ENCODE measurements around the gene IL12A.
A peak's percentile ranks its signal among the peaks of the same experiment; 100 is the strongest.

Gene IL12A

GRCh38 chr3:160027541-160028195 lies 39.0 kb downstream of the IL12A start:
- no peak for DNase-seq (ENCODE audit: low spot score)

DNA sequence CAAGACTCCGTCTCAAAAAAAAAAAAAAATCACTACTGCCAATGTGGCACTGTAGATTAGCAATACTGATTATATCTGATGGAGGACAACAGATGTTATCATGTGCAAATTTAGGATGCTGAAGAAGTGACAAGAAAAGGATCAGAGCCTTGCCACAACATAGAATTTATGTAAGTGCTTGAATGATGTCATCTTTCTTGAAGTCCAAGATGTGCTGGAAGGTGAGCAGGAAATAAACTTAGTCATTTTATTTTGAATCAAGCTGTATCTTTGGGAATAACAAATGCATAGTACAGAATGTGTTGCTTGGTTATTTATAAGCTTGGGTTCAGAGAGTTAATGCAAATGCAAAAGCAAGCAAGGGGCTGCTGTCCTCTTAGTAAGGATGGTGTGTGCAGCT lies 47.1 kb downstream of the IL12A start:
- DNase-seq (ENCODE audit: low spot score) = no peak

DNA sequence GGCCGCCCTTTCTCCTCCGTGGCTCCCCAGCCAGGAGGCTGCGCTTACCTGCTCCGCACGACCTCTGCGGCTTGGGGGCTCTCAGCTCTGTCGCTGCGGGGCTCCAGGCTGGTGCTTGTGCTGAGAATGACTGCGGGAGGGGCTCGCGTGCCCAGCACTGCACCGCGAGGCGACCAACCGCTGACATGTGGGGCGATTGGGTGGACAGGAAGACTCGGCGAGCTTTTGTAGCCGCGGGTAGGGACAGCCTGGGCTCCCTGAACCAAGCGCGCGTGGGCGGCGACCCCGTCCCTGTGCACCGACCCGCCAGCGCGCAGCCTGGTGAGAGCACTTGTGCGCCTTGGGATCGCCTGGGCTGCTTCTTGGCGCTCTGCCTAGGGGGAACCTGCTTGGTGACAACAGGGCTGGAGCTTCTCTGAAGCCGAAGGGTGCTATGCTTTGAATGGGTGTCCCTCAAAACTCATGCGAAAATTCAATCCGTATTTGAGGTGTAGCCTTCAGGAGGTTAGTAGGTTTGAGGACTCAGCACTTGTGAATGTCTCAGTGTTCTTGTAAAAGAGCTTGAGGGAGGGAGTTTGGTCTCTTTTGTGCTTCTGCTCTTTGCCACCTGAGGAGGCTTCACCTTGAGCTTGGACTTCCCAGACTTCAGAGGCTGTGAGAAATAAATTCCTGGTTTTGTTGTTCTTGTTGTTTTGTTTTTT lies 50.4 kb downstream of the IL12A start:
- peak; percentile 71 for DNase-seq (ENCODE audit: low spot score)

DNA sequence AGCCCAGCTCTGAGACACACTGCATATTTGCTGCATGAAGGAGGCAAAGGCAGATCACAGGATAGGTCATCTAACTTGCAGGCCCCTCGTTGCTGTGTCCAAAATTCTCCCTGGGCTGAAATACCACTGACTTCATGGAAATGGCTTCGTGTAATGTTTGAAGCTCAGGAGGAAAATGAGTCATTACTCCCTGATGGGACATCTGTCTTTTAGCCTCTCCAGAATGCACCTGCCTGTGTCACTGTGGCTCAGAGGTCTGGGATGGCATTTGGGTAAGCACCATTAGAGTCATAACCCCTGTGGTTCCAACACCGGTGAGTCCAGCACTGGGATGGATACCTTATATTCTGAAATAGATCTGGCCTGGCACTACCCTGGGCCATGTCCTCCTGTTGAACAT lies 51.5 kb downstream of the IL12A start:
- no peak for DNase-seq (ENCODE audit: low spot score)

- no peak for DNase-seq (ENCODE audit: low spot score)
Measured at GRCh38 chr3:160041465-160041864, 52.8 kb downstream of the IL12A start.

- no peak for DNase-seq (ENCODE audit: low spot score)
Measured at GRCh38 chr3:160044121-160044520, 55.5 kb downstream of the IL12A start.
